GM21576 (cell line): ENCODE data around the gene FAM114A1.
"Not testable (repeated sequence)": the region's sequence is repeated elsewhere in the genome, so short reads cannot be mapped to it uniquely, and the experiment has no call there.

Experiments used
- ATAC-seq: cut with Tn5 transposase; IDR thresholded peaks from one replicate; pipeline ENCODE4 v1.9.1; 2021; ENCODE audit warnings: mild to moderate bottlenecking, moderate library complexity; ENCODE audit not compliant: unreplicated experiment

Gene FAM114A1

GRCh38 chr4:38928974-38929373 lies 61.4 kb downstream of the FAM114A1 start:
- ATAC-seq: no peak

- peak; percentile 49 for ATAC-seq
Measured at GRCh38 chr4:38930204-38930603, 62.6 kb downstream of the FAM114A1 start.

DNA sequence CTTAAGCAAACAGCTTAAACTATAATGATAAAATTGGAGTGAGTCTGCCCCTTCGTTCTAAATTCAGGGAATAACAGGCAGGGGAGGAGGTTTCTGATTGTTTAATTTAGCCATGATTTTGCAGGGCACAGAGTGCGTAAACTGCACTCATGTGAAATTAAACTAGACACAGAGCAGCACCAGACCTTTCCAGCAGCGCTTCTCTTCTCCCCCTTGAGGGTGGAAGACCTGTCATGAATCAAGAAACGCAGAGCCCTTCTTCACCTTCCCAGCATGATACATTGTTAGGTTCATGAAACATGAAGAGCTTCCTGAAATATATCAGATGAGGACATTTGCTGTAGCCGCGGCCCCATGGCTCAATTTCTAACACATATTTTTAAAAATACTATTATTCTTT lies 63.1 kb downstream of the FAM114A1 start:
- no peak for ATAC-seq

DNA sequence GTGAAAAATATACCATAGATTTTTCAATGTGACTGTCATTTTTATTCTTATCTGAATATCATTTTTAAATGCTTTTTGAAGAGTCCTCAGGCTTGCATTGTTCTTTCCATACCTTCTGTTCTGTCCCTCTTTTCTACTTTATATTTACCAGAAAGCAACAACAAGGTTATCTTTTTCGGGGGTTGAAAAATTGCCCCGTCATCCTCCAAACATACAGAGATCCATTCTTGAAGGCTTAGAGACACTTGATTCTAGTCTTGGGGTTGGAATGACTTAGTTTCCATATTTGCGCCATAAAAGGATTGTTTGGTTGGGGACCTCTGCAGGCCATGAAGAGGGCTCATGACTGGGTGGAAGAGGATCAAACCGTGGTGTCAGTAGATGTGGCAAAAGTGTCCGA lies 63.5 kb downstream of the FAM114A1 start:
- no peak for ATAC-seq

DNA sequence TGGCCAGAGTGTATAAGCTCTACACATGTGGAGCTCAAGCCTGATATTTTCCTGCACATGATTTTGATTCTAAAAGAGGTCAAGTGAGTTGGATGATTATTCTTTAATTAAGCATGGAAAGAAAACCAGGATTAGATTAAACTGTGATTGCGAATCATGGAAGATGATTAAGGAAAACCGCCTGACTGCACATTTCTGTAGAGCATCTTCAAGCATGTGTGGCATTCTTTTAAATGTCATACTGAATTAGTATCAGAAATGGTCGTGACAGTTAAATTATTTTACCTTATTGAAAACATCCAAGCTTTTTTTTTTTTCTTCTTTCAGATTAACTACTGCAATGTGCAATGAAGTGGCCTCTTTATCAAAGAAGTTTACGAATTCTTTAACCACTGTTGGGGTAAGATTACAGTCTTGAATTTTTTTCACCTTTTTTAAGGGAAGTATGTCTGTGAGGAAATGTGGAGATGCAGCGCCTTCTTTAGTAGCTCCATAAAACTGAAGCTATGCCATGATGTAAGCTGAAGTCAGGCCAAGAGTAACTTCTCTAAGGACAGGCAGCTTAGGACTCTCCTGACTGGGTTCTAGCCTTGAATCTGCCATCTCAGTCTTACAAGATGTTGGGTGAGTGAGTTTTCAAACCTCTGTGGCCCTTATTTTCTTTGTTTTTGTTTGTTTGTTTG lies 67.9 kb downstream of the FAM114A1 start:
- ATAC-seq: no peak

DNA sequence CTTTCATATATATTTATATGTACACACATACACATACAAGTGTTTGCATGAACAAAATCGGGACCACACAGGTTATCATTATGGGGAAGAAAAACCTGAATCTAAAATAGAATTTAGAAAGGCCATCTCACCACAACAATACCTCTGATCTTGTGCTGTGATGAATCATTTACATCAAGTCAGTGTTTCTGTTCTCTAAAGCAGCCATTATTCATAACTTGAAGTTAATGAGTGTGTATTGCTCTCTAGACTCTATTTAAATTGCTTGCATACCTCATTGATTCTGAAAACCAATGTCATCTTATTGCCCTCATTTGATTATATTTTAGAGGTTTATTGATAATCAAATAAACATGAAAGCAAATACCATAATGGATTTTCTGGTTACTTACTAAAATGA lies 71.6 kb downstream of the FAM114A1 start:
- ATAC-seq: peak; percentile 90

DNA sequence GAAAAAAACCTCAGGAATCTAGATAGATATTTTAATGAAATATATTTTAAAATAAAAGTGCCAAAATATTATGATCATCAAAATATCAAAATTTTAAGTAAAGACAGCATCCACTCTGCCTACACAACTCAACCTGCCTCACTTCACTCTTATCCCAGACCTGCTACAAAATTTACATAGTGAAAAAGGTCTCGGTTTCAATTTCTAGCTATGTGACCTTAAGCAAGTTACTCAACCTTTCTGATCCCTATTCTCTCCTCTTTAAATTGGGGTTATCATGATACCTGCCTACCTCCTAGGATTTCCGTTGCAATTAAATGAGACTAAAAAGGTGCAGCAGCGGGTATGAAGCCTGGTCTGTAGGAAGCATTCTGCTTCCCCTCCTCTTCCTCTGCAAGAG lies 72.9 kb downstream of the FAM114A1 start:
- no peak for ATAC-seq

- not testable (repeated sequence) for ATAC-seq
Measured at GRCh38 chr4:38941906-38942305, 74.3 kb downstream of the FAM114A1 start.

DNA sequence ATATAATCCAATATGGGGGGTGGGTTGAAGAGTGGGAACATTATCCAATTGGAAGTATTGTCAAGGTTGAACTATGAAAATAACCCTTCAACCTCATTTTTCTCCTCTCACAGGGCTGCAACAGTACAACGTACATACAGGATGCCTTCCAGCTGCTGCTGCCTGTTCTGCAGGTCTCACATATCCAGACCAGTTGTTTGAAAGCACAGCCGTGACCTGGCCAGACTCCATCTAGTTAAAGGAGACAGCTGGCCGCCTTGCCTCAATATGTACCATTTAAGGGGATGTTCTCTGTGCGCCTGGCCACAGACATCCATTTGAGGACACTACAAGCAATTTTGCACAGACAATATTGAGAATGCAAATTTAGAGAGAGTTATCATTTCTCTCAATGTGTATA lies 75.7 kb downstream of the FAM114A1 start:
- ATAC-seq: no peak

GRCh38 chr4:38944440-38944839 lies 76.8 kb downstream of the FAM114A1 start:
- ATAC-seq: no peak

GRCh38 chr4:38946919-38947318 lies 79.3 kb downstream of the FAM114A1 start:
- no peak for ATAC-seq

DNA sequence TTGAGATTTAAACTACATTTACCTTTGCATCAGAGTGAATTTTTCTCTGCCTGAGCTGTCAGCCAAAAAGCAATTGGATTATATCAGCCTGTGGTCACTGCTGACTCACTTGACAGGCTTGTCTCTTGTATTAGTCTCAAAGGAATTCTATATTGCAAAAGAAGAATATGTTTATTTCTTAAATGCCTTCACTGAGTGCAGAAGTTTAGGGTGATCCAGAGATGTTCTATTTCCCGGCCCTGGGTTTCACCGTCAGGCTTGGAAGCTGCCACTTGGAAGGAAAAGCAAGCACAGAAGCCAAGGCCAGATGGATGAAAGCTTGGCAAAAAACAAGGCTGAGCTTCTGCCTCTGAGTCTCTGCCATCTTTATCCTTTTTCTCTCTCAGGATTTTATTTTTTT lies 80.9 kb downstream of the FAM114A1 start:
- ATAC-seq: no peak

GRCh38 chr4:38949411-38950051 lies 81.9 kb downstream of the FAM114A1 start:
- no peak for ATAC-seq

DNA sequence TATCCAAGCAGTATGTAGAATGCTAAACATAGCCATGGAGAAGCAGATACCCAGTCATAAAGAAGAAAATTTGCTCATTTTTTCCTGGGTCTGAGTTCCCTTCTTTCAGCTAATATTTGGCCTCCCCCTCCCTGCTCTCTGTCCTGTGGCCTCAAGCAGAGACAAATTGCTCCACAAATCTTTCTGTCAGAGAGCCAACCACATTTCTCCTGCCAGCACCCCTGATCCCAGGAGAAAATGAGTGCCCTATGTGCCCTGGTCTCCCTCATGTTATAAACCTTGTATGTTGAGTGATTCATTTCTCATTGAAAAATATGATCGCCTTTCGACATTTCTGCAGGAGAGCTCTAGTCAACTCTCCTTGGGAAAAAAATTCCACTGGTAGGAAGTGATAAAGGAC lies 82.6 kb downstream of the FAM114A1 start:
- ATAC-seq: no peak

GRCh38 chr4:38950734-38951133 lies 83.1 kb downstream of the FAM114A1 start:
- no peak for ATAC-seq

DNA sequence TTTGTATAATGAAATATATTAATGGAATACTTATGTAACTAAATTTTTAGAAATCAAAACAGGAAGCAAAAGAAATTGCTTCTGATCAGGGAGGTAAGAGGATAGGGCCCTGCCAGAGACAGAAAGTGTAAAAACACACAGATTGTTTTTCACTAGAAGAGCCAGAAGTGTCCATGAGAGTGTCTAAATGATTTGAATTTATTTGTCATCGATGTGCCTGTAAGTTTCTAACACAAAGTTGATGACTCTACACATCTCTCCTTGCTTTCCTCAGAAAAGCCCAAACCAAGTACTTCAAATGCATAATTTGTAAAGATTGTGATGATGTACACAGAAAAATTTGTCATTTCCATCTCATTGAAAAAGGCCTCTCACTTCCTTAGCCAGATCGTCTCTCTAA lies 84.0 kb downstream of the FAM114A1 start:
- ATAC-seq: no peak

DNA sequence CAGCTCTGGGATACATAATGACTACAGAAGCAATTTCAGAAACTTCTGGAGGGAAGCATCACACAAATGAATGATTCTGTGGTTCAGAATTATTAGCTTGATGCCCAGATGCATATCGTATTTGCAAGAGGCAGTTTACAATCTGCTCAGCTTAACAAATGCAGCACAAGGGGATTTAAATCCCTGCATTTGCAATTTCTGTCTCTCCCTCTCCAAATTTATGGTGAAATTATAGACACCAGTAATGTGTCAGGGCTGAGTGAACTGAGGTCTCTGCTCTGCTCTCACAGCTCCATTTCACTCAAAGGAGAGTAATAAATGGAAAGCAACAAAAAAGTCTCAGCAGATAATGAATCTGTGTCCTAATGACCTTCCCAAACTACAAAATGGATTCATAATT lies 84.4 kb downstream of the FAM114A1 start:
- no peak for ATAC-seq

- ATAC-seq: no peak
Measured at GRCh38 chr4:38954727-38955126, 87.1 kb downstream of the FAM114A1 start.

- ATAC-seq: no peak
Measured at GRCh38 chr4:38955957-38956356, 88.4 kb downstream of the FAM114A1 start.

DNA sequence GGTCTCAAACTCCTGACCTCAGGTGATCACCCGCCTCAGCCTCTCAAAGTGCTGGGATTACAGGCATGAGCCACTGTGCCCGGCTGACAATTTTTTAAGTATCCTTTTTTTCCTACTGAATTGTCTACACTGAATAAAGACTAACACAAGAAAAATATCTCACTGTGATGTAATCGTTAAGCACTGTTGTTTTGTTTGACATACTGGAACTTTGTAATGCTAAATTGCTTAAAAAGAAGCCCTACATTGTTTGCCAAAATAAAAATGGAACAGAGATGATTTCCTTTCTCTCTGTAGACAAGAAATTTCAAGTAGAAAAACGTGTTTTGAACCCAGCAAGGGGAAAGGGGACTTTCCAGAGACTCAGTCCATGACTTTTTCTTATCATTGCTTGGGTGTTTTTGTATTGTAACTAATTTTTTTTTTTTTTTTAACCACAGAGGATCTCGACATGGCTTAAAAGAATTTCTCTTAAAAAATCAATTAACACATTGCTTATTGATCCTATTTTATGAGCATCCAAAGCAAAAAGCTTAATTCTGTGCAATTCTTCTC lies 89.7 kb downstream of the FAM114A1 start:
- ATAC-seq: no peak

DNA sequence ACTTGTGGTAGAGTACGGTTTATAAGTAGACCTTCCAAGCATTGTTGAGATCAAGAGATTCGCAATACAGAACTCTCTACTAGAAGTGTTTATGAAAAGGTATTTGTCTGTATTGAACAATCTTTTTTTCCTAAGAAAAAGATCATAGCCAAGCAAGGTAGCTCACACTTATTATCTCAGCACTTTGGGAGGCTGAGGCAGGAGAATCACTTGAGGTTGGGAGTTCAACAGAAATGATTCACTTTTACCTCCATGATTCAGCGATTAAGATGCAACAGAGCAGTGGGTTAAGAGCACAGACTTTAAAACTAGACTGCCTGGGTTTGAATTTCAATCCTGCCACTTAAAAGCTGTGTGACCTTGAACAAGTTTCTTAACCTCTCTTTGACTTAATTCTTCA lies 90.3 kb downstream of the FAM114A1 start:
- no peak for ATAC-seq

- no peak for ATAC-seq
Measured at GRCh38 chr4:38958453-38959190, 91.0 kb downstream of the FAM114A1 start.
